Retina (tissue), 1 donor: ENCODE measurements around the gene H19.

Experiments used
- DNase-seq: peaks from one replicate; pipeline ENCODE4 v3.0.0-alpha.2; 2016

The H19 gene

GRCh38 chr11:1997755-1998154 lies at the start of gene H19:
H19 (minus strand) TSS chr11:1997842.
- DNase-seq = no peak

- no peak for DNase-seq
Measured at GRCh38 chr11:2041963-2042362, 44.3 kb upstream of the H19 start.

GRCh38 chr11:2041153-2041552 lies 43.5 kb upstream of the H19 start:
- no peak for DNase-seq

- no peak for DNase-seq
Measured at GRCh38 chr11:2039198-2039759, 41.6 kb upstream of the H19 start.

- DNase-seq = no peak
Measured at GRCh38 chr11:2036863-2037486, 39.3 kb upstream of the H19 start.

GRCh38 chr11:2035382-2035781 lies 37.7 kb upstream of the H19 start:
- DNase-seq = no peak

- DNase-seq = no peak
Measured at GRCh38 chr11:2031058-2031457, 33.4 kb upstream of the H19 start.

GRCh38 chr11:2027708-2028107 lies 30.1 kb upstream of the H19 start:
- DNase-seq = no peak

- DNase-seq = no peak
Measured at GRCh38 chr11:2015025-2015424, 17.4 kb upstream of the H19 start.

GRCh38 chr11:2012440-2012839 lies 14.8 kb upstream of the H19 start:
- no peak for DNase-seq

GRCh38 chr11:2004466-2004865 lies 6.8 kb upstream of the H19 start:
- no peak for DNase-seq

- no peak for DNase-seq
Measured at GRCh38 chr11:2002807-2003206, 5.2 kb upstream of the H19 start.

- DNase-seq = no peak
Measured at GRCh38 chr11:2002042-2002776, 4.6 kb upstream of the H19 start.

- DNase-seq = no peak
Measured at GRCh38 chr11:1998861-1999260, 1.2 kb upstream of the H19 start.

GRCh38 chr11:1998290-1998689 lies 648 bp upstream of the H19 start:
- no peak for DNase-seq

GRCh38 chr11:1994121-1994520 lies 3.5 kb downstream of the H19 start:
- DNase-seq = no peak

- DNase-seq = no peak
Measured at GRCh38 chr11:1992111-1992510, 5.5 kb downstream of the H19 start.

- no peak for DNase-seq
Measured at GRCh38 chr11:1990872-1991578, 6.6 kb downstream of the H19 start.

- DNase-seq = no peak
Measured at GRCh38 chr11:1989953-1990352, 7.7 kb downstream of the H19 start.

GRCh38 chr11:1988667-1989317 lies 8.8 kb downstream of the H19 start:
- peak; percentile 42 for DNase-seq

GRCh38 chr11:1988174-1988573 lies 9.5 kb downstream of the H19 start:
- no peak for DNase-seq

- no peak for DNase-seq
Measured at GRCh38 chr11:1987024-1987423, 10.6 kb downstream of the H19 start.

GRCh38 chr11:1983601-1983961 lies 14.1 kb downstream of the H19 start:
- no peak for DNase-seq
